Amygdala (tissue), 56 donors: ENCODE data around the gene SIGLEC7.

Experiments
- DNase-seq, 56 donors: peaks; one replicate each; lab custom pipeline; 2025; lab: John Stamatoyannopoulos, UW

Gene SIGLEC7

DNA sequence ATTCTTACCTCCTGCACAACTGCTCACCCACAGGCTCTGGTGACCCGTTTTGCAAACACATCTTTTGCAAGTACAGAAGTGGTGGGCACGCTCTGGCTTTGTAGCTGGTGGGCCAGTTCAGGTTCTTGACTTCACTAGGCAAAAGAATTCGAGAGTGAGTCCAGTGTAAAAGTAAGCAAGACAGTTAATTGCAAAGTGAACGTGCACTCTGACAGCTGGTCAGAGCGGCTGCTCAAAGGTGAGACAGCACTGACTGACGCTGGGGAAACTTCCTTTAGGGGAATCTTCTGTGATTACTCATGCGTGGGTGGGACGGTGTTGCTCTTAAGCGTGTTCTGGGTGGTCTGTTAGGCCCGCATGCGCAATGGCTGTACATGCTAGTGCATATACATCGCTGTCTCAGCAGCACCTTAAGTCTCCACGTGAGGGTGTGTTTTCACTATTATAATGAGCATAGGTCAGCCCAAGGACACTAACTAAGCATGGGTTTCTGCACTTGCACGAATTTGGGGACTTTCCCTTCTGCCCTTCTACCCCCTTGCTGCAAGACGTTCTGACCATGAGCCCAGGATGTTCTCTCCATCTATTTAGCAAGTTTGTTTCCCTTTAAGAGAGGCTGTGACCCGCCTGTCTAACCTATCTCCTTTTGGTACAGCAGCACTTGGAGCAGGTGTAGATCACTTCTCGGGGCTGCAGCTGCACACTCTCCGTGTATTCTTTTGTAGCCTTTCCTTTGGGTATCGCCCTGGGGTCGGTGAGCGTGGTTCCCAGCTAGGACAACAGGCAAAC is 52.6 kb downstream of the SIGLEC7 start:
- DNase-seq: no peak

DNA sequence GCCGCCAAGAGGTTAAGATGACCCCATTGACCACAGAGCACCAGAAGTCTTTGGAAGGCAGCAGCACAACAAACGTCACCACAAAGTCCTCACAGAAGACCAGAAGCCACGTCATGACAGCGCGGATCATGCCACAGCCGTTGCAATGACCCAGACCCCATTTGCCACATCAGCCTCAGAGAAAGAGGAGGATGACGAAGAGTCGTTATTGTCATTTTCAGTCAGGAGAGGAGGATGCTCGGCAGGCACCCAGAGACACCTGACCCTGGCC is 53.1 kb downstream of the SIGLEC7 start:
- DNase-seq: no peak

DNA sequence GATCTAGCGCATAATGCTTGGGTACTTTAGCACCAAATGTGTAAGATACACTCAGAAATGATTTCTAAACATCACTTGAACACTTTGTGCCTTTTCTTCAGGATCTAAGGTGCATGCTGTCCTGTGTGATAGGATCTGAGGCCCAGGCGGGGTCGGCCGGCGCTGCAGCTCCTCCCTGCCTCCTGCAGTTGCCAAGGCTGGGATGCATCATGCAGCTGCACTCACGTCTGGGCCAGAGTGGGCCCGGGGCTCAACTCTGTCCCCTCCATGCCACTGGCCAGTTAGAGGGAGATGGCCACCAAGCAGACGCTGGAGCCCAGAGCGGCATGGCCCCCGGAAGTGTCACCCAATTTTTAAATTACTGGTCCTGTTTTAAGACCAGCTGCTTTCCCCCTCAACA is 53.5 kb downstream of the SIGLEC7 start:
- DNase-seq: no peak

DNA sequence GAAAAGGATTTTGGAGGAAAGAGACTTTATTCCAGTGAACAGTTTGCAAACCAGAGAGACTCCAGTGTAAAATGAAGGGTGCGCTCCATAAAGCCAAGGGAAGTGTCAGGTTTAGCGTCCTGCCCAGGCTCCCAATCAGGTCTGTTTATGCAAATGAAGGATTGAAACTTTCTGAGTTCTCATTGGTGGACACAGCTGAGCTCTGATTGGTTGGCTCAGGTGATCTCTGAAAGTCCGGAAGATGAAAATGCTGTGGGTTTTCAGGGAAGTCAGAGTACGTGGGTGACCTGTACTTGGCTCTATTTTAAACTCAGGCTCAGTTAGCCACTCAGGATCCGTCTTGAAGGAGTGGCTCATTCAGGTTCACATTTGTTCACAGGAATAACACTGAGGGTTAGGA is 54.1 kb downstream of the SIGLEC7 start:
- DNase-seq: no peak

DNA sequence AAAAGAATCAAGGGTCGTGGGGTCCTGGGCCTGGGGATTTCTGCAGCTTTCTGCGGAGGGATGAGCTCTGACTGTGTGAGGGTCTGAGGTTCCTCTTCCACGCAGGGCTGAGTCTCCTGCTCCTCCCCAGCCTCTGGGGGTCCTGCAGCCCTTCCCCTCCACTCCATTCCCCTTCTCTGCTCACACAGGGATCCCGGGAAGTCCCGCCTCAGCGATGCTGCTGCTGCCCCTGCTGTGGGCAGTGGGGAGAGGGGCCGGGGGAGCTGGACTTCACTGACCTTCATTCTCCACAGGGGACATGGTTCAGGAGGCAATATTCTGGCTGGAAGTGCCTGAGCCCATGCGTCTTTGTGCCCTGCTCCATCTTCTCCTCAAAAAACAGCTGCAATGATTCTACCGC is 56.5 kb downstream of the SIGLEC7 start:
- no peak for DNase-seq

DNA sequence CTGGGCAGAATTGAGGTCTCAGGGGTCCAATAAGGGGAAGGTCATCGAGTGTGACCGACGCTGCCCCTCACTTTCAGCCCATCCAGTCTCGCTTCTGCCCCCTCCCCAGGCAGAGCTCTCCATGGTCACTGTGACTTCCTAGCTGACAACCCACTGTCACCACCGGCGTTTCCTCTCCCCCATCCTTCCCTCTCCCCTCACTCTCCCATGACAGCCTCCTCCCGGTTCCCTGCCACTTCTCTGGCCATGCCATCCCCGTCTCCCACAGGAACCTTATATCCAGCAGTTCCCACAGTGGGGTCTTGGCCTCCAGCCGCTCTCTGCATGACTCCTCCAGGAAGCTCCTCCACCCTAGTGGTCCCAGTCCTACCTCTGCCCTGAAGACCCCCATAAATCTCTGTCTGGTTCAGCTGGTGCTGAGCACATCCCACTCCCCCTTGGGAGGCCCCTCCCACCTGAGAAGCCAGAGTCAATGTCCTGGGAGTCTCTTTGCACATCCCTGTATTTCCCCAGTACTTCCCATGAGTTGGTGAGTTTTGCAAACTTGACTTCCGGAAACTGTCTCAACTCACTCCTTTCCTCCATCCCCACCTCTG is 58.1 kb downstream of the SIGLEC7 start:
- no peak for DNase-seq

DNA sequence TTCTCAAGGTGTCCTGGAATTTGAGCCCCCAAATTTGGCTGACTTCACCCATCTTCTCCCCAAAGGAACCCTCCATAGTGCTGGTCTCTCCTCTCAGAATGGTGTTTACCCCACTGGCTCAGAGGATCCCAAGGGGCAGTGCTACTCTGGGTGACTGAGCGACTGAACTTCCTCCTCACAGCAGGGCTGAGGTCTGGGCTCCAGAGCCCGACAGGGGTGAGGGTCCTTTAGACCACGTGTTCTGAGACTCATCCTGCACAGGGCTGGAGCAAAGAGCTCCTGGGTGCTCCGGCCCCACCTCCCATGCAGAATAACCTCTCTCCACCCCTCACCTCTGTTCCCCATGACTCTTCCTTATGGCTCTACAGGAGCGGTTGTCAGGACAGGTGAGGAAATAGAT is 59.6 kb downstream of the SIGLEC7 start:
- no peak for DNase-seq
